BLaER1 treated with 17β-estradiol and CSF1 and Interleukin-3, amounts not matched to agents 10 nM and 100 nM (cell line): ENCODE data around the gene FOXRED1.
A peak's percentile ranks its signal among the peaks of the same experiment; 100 is the strongest.

Experiments
- H3K27ac ChIP-seq, 11 experiments: shearing (Covaris generic); formaldehyde crosslinking; 2 replicates each; pipeline ENCODE4 v1.8.1; 2022
- H3K27me3 ChIP-seq, 11 experiments: shearing (Covaris generic); formaldehyde crosslinking; 2 replicates each; pipeline ENCODE4 v1.8.1; 2022
- H3K36me3 ChIP-seq, 11 experiments: shearing (Covaris generic); formaldehyde crosslinking; 2 replicates each; pipeline ENCODE4 v1.8.1; 2022
- H3K4me1 ChIP-seq, 10 experiments: shearing (Covaris generic); formaldehyde crosslinking; 2 replicates each; pipeline ENCODE4 v1.8.1; 2022
- H3K4me2 ChIP-seq, 11 experiments: shearing (Covaris generic); formaldehyde crosslinking; 2 replicates each; pipeline ENCODE4 v1.8.1; 2022
- H3K4me3 ChIP-seq, 10 experiments: shearing (Covaris generic); formaldehyde crosslinking; 2 replicates each; pipeline ENCODE4 v1.8.1; 2022
- H3K9ac ChIP-seq, 11 experiments: shearing (Covaris generic); formaldehyde crosslinking; 2 replicates each; pipeline ENCODE4 v1.8.1; 2022
- H3K9me3 ChIP-seq, 11 experiments: shearing (Covaris generic); formaldehyde crosslinking; replicated peaks in 1 of 11; 2 replicates each; pipeline ENCODE4 v1.8.1; 2022
- H4K20me1 ChIP-seq, 11 experiments: shearing (Covaris generic); formaldehyde crosslinking; 2 replicates each; pipeline ENCODE4 v1.8.1; 2022
- Cebpa-rat ChIP-seq, 11 experiments: shearing (Covaris generic); IDR thresholded peaks; 2 replicates each; pipeline ENCODE4 v1.8.1; 2022

The FOXRED1 gene

GRCh38 chr11:126311401-126312291, 42.7 kb downstream of the FOXRED1 start:
- H4K20me1 ChIP-seq, result peaks cover 0 to 14% (median 8%) of the 10 kb centered on the region in 11 experiments; a peak in 10 of 22 replicates
- H3K9me3 ChIP-seq, result peaks cover 0 to 9% (median 0%) of the 10 kb centered on the region in 11 experiments; a peak in 2 of 22 replicates
- peak overlapping the region in 6 of 11 experiments; percentile 1 to 56 (median 29); a peak in 6 of 22 replicates for H3K4me2 ChIP-seq
- TF ChIP-seq Cebpa-rat (IDR thresholded peaks at IDR 0.05), result no peak
- peaks cover 17 to 83% (median 61%) of the 10 kb centered on the region in 11 experiments; a peak in 20 of 22 replicates for H3K36me3 ChIP-seq
- H3K4me1 ChIP-seq, result peaks cover 12 to 27% (median 22%) of the 10 kb centered on the region in 10 experiments; a peak in 18 of 20 replicates
- H3K4me3 ChIP-seq, result no peak overlapping the region
- no peaks in the 10 kb centered on the region for H3K27me3 ChIP-seq
- peak overlapping the region in 3 of 11 experiments; percentile 19 to 38 (median 28); a peak in 1 of 22 replicates for H3K9ac ChIP-seq
- peak overlapping the region in 2 of 11 experiments; percentile 13 to 37; a peak in 1 of 22 replicates for H3K27ac ChIP-seq

- peaks cover 0 to 16% (median 8%) of the 10 kb centered on the region in 11 experiments; a peak in 12 of 22 replicates for H4K20me1 ChIP-seq
- peaks cover 19 to 33% (median 31%) of the 10 kb centered on the region in 10 experiments for H3K4me1 ChIP-seq
- H3K4me2 ChIP-seq, result no peak overlapping the region
- no peak for TF ChIP-seq Cebpa-rat (IDR thresholded peaks at IDR 0.05)
- H3K9me3 ChIP-seq, result peaks cover 0 to 9% (median 0%) of the 10 kb centered on the region in 11 experiments; a peak in 2 of 22 replicates
- H3K27me3 ChIP-seq, result no peaks in the 10 kb centered on the region
- H3K4me3 ChIP-seq, result no peak overlapping the region
- H3K36me3 ChIP-seq, result peaks cover 17 to 79% (median 56%) of the 10 kb centered on the region in 11 experiments; a peak in 20 of 22 replicates
- no peak overlapping the region for H3K9ac ChIP-seq
- no peak overlapping the region for H3K27ac ChIP-seq
Measured at GRCh38 chr11:126312961-126313360, 44.0 kb downstream of the FOXRED1 start.

GRCh38 chr11:126313826-126314225, 44.9 kb downstream of the FOXRED1 start:
- peaks cover 27 to 42% (median 39%) of the 10 kb centered on the region in 10 experiments for H3K4me1 ChIP-seq
- H3K36me3 ChIP-seq, result peaks cover 12 to 70% (median 52%) of the 10 kb centered on the region in 11 experiments; a peak in 20 of 22 replicates
- H3K9ac ChIP-seq, result no peak overlapping the region
- H4K20me1 ChIP-seq, result peaks cover 1 to 22% (median 9%) of the 10 kb centered on the region in 11 experiments; a peak in 17 of 22 replicates
- no peaks in the 10 kb centered on the region for H3K27me3 ChIP-seq
- no peak for TF ChIP-seq Cebpa-rat (IDR thresholded peaks at IDR 0.05)
- H3K4me2 ChIP-seq, result no peak overlapping the region
- H3K4me3 ChIP-seq, result no peak overlapping the region
- peaks cover 0 to 9% (median 0%) of the 10 kb centered on the region in 11 experiments; a peak in 2 of 22 replicates for H3K9me3 ChIP-seq
- H3K27ac ChIP-seq, result no peak overlapping the region

GRCh38 chr11:126317432-126317755, 48.4 kb downstream of the FOXRED1 start:
- Histone ChIP-seq H3K4me3 (no peak overlapping the region), H3K27me3 (no peaks in the 10 kb centered on the region), H3K9me3 (peaks cover 0 to 9% (median 0%) of the 10 kb centered on the region in 11 experiments; a peak in 2 of 22 replicates), H3K9ac (peak overlapping the region in 8 of 11 experiments; percentile 52 to 73 (median 64); a peak in 13 of 22 replicates), H4K20me1 (peaks cover 8 to 28% (median 15%) of the 10 kb centered on the region in 11 experiments; a peak in 19 of 22 replicates), H3K4me1 (peaks cover 32 to 50% (median 43%) of the 10 kb centered on the region in 10 experiments), H3K36me3 (peaks cover 12 to 41% (median 32%) of the 10 kb centered on the region in 11 experiments; a peak in 20 of 22 replicates), H3K27ac (peak overlapping the region in 7 of 11 experiments; percentile 59 to 78 (median 70); a peak in 11 of 22 replicates), H3K4me2 (peak overlapping the region; percentile 79 to 97 (median 86))
- TF ChIP-seq Cebpa-rat (IDR thresholded peaks at IDR 0.05), result no peak

GRCh38 chr11:126317756-126318573, 49.0 kb downstream of the FOXRED1 start:
- peak overlapping the region in 3 of 10 experiments; percentile 6 to 30 (median 11); a peak in 5 of 20 replicates for H3K4me3 ChIP-seq
- H3K4me2 ChIP-seq, result peak overlapping the region; percentile 79 to 97 (median 86)

GRCh38 chr11:126318574-126319373, 49.8 kb downstream of the FOXRED1 start:
- Histone ChIP-seq H3K36me3 (peaks cover 6 to 35% (median 24%) of the 10 kb centered on the region in 11 experiments; a peak in 20 of 22 replicates), H3K27ac (peak overlapping the region in 9 of 11 experiments; percentile 50 to 78 (median 70); a peak in 18 of 22 replicates), H3K9me3 (peaks cover 0 to 9% (median 0%) of the 10 kb centered on the region in 11 experiments; a peak in 2 of 22 replicates), H3K4me1 (peaks cover 32 to 50% (median 42%) of the 10 kb centered on the region in 10 experiments), H4K20me1 (peaks cover 8 to 28% (median 15%) of the 10 kb centered on the region in 11 experiments; a peak in 19 of 22 replicates), H3K27me3 (no peaks in the 10 kb centered on the region), H3K4me2 (peak overlapping the region; percentile 79 to 97 (median 86)), H3K9ac (peak overlapping the region in 10 of 11 experiments; percentile 25 to 73 (median 61); a peak in 17 of 22 replicates), H3K4me3 (peak overlapping the region in 6 of 10 experiments; percentile 7 to 39 (median 24); a peak in 8 of 20 replicates)
- TF ChIP-seq Cebpa-rat (IDR thresholded peaks at IDR 0.05), result no peak

More at GRCh38 chr11:126317756-126318573, 49.0 kb downstream of the FOXRED1 start:
- H4K20me1 ChIP-seq, result peaks cover 8 to 28% (median 15%) of the 10 kb centered on the region in 11 experiments; a peak in 19 of 22 replicates
- peak overlapping the region in 10 of 11 experiments; percentile 25 to 73 (median 61); a peak in 18 of 22 replicates for H3K9ac ChIP-seq
- H3K4me1 ChIP-seq, result peaks cover 32 to 50% (median 42%) of the 10 kb centered on the region in 10 experiments
- no peaks in the 10 kb centered on the region for H3K27me3 ChIP-seq
- TF ChIP-seq Cebpa-rat (IDR thresholded peaks at IDR 0.05), result no peak
- peak overlapping the region in 10 of 11 experiments; percentile 4 to 78 (median 68); a peak in 18 of 22 replicates for H3K27ac ChIP-seq
- peaks cover 0 to 9% (median 0%) of the 10 kb centered on the region in 11 experiments; a peak in 2 of 22 replicates for H3K9me3 ChIP-seq
- peaks cover 12 to 36% (median 27%) of the 10 kb centered on the region in 11 experiments; a peak in 19 of 22 replicates for H3K36me3 ChIP-seq

- Histone ChIP-seq H3K27ac (peak overlapping the region in 9 of 11 experiments; percentile 50 to 78 (median 70); a peak in 17 of 22 replicates), H3K9ac (peak overlapping the region in 9 of 11 experiments; percentile 44 to 73 (median 63); a peak in 17 of 22 replicates), H3K4me2 (peak overlapping the region; percentile 79 to 97 (median 86)), H3K27me3 (no peaks in the 10 kb centered on the region), H3K4me3 (peak overlapping the region in 6 of 10 experiments; percentile 7 to 39 (median 24); a peak in 7 of 20 replicates), H3K9me3 (peaks cover 0 to 6% (median 0%) of the 10 kb centered on the region in 11 experiments; a peak in 2 of 22 replicates), H4K20me1 (peaks cover 8 to 28% (median 15%) of the 10 kb centered on the region in 11 experiments; a peak in 19 of 22 replicates), H3K36me3 (peaks cover under 1 to 31% (median 20%) of the 10 kb centered on the region in 11 experiments; a peak in 19 of 22 replicates), H3K4me1 (peaks cover 32 to 50% (median 42%) of the 10 kb centered on the region in 10 experiments)
- no peak for TF ChIP-seq Cebpa-rat (IDR thresholded peaks at IDR 0.05)
Measured at GRCh38 chr11:126319374-126319740, 50.4 kb downstream of the FOXRED1 start.
